PC-9 (cell line): Measurements from ENCODE around the gene HAND1.

Source experiments
- CTCF ChIP-seq: fragments of 200-600 bp; sonication (generic); conservative IDR thresholded peaks from 2 replicates; pipeline ENCODE4 v1.6.1; 2017; ENCODE audit warnings: mixed run types, antibody characterized with exemption, mild to moderate bottlenecking, moderate library complexity
- EZH2 ChIP-seq: fragments of 200-600 bp; sonication (generic); IDR thresholded peaks from 2 replicates; pipeline ENCODE4 v1.8.0; 2017; ENCODE audit warnings: antibody characterized with exemption, low read depth

GRCh38 chr5:154517181-154517580 is 39.2 kb upstream of the HAND1 start:
- TF ChIP-seq CTCF, result no peak
- TF ChIP-seq EZH2, result no peak
